ENCODE results near the gene MYBPC2. TPM values are rescaled to one million over a fixed set of nuclear protein-coding genes. Genes with fewer than 3 reads are reported as not detected.
A peak's percentile ranks its signal among the peaks of the same experiment; 100 is the strongest.

The MYBPC2 gene
- total RNA-seq, 1 experiment from 2014 or later, result not detected

DNA sequence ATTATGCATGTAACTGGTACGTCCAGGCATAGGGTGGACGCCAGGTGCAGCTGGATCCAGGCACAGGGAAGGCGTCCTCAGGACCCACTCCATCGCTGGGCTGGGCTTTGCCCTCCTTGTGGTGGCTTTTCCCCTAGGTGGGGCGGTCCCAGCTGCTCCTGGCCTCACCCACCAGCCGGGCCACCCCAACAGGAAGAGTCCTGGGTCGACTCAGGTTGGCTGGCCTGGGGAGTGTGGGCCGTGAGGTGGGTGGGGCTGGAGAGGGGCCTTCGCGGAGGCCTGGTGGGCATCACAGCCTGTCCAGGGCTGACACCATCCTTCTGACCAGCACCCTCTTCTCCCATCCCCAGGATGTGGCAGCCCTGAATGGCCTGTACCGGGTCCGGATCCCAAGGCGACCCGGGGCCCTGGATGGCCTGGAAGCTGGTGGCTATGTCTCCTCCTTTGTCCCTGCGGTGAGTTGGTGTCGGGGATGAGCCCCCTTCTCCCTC, 47.1 kb downstream of the MYBPC2 start:
- no peak for DNase-seq (ENCODE audit: low spot score)

DNA sequence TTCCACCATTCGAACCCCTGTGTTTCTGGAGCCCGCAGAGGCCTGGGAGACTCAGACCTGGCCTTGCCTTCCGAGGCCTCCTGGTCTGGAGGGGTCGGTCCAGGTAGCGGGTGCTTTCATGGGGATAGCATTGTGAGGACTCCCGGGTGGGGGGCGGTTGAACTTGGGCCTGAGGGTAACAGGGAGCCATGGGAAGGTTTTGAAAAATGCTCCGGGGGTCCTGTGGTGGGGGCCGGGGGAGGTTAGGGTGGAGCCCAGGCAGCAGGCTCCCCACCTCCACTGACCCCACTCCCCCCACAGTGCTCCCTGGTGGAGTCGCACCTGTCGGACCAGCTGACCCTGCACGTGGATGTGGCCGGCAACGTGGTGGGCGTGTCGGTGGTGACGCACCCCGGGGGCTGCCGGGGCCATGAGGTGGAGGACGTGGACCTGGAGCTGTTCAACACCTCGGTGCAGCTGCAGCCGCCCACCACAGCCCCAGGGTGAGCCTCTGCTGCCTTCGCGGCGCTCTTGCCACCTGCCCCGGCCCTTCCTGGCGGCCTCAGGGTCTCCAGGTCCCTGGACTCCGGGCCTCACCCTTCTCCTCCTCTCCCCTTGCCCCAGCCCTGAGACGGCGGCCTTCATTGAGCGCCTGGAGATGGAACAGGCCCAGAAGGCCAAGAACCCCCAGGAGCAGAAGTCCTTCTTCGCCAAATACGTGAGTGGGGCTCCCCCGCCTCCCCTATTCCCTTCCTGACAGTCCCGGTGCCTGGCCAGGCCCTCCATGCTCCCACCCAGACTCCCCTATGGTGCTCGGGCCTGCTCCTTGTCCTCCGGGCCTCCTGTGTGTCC, 47.8 kb downstream of the MYBPC2 start:
- no peak for DNase-seq (ENCODE audit: low spot score)

DNA sequence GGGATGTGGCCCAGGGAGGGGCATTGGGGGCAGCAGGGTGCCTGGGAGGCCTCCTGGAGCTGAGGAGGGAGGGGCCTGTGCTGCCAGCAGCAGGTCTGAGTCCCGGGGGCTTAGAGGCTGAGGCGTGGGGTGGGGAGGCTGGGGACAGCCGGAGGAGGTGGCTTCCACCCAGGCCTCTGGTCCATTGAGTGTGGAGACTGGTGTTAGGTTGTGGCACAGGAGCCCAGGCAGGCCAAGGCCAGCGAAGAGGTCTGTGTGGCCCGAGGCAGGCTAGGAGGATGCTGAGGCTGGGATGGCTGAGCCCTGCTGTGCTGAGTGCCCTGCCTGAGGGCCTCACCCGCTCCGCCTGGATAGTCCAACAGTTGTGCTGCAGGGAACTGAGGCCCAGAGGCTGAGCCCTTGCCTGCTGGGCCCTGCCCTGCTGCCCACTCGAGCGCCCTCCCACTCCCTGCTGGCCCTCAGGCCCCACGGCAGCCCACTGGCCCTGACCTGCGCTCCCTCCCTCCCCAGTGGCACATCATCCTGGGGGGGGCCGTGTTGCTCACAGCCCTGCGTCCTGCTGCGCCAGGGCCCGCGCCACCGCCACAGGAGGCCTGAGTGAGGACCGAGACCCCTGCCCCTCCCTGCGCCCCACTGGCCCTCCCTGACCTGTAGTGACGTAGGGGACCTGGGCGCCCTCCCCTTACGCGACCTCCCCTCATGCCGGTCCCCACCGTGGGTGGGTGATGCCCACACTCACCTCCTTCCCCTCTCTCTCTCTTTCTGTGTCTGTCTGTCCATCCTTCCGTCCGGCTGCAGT, 48.9 kb downstream of the MYBPC2 start:
- DNase-seq (ENCODE audit: low spot score), result no peak

DNA sequence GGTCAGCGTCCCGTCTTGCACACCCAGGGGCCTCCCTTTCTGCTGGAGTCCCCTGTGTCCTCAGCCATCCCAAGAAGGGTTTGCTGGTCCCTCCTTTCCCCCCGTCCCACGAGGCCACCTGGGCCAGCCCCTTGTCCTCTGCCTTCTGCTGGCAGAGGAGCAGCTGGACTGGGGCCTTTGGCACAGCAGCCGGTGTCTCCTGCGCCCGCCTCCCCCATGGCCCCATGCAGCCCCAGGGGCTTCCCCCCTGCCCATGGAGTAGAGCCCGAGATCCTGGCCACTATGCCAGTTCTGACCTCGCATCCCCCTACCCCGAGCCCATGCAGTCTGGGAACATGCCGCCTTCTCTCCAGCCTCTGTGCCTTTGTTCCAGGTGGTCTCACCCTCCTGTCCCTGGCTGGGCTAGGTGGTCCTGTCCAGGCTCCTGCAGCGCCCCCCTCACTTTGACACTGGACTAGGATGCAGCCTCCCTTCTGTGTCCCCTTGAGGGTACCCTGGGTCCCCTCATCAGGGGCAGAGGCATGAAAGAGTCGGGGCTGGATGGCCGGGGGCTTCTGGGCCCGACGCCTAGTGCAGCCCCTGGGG, 49.7 kb downstream of the MYBPC2 start:
- no peak for DNase-seq (ENCODE audit: low spot score)

DNA sequence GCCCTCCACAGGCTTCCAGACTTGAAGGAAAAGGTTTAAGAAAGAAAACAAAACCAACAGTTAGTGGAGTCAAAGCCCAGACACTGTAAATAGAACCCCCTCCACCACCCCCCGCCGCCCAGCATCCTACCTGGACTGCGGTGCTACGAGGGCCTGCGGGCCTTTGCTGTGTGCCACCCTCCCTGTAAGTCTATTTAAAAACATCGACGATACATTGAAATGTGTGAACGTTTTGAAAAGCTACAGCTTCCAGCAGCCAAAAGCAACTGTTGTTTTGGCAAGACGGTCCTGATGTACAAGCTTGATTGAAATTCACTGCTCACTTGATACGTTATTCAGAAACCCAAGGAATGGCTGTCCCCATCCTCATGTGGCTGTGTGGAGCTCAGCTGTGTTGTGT, 50.2 kb downstream of the MYBPC2 start:
- DNase-seq (ENCODE audit: low spot score), result no peak

DNA sequence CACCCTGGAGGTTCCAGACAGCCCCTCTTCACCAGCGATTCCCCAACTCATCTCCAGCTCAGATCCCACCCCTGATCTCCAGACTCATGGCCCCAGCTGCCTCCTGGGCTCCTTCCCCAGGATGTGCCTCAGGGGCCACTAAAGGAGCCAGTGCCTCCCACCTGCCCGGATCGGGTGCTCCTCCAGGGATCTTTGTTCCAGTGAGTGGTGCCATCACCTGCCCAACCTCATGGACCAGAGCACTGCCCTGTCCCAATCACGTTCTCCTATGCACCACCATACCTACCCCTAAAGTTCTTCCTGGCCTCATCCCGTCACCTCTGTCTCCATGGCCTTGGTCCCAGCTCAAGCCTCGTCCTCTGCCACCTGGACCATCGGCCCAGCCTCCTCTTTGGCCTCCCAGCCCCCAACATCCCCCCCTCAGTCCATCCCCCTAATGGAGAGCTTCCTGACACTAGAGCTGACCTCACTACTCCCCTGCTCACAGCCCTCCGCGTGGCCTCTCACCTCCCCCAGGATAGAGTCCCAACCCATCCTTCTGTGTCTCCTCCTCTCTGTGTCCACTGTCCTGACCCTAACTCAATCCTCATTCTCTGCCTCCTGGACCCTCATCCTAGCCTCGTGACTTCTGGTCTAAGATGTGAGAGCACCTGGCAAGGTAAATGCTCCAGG, 52.7 kb downstream of the MYBPC2 start:
- no peak for DNase-seq (ENCODE audit: low spot score)

DNA sequence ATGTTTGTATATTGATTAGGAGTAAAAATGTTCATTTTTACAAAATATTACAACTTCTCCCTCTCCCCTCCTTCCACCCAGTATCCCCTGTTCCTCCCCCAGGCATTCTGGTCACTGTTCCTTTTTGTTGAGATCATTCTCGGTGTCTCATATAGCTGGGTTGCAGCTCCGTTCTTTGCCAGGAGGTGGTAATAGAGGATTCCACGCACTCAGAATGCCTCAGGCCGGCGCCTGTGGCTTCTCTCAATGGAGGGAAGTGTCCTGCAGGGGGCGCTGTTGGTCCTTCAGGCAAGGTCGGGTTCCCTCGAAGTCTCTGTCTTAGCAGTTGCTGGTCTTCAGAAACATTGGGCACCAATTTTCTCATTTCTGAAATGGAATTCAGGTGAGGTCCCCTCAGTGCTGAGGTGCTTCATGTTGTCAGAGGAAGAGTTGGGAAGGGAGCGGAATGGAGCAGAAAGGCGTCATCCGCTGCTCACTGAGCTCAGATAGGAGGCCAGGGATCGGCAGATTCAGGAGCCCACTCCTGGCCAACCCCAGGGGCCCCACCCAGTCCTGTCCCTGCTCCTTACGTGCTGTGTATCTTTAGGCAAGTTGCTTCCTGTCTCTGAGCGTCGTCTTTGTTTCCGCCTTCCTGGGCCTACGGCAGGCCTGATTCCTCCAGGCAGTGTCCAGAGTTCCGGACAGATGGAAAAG, 54.3 kb downstream of the MYBPC2 start:
- DNase-seq (ENCODE audit: low spot score), result peak; percentile 83

DNA sequence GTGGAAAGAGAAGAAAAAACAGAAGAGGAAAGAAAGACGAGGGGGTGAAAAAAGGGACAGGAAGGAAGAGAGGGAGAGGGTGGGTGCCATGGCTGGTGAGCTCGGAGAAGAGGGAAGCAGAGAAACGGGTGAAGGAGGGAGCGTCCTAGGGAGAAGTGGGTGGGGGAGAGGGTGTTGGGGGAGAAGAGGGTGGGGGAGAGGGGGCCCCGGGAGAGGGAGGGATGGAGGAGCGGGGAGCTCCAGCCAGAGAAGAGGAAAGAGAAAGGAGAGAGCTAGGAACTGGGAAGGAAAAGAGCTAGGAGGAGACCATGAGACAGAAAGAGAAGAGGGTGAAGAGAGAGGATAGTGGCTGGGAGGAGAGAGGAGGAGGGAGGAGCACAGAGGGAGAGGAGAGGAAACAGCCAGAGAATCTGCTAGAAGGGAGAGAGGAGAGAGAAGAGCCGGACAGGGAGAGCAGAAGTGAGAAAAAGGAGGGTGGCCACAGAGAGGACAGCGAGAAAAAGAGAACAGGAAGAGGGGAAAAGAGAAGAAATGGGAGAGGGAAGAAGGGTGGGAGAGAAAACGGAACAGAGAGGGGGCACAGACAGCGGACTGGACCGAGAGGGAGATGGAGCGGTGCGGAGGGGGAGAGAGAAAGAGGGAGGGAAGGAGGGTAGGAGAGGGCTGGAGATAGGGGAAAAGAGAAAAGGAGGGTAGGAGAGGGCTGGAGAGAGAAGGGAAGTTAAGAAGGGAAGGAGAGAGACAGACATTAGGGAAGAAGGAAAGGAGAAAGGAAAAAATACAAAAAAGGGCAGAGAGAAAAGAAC, 55.9 kb downstream of the MYBPC2 start:
- DNase-seq (ENCODE audit: low spot score), result no peak

DNA sequence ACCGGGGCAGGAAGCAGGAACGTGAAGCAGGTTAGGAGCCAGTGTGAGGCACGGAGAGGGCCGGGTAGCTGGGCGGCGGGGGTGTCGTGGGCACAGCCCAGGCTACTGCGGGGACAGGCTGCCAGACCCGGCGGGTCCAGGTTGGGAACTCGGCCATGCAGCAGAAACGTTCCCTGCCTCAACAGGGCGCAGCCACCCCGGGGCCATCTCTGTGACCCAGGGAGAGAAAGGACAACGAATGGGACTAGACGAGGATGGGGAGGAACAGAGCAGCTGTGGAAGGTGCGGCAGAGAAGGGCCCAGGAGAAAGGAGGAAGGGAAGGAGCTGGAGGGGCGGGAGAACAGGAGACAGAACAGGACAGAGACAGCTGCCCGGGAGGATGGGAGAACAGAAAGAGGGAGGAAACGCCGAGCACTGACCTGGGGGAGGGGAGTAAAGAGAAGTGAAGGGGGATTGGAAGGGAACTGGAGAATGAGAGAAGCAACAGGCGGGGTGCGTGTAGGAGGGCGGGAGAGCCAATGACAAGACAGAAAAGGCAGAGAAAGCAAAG, 56.8 kb downstream of the MYBPC2 start:
- DNase-seq (ENCODE audit: low spot score), result no peak

DNA sequence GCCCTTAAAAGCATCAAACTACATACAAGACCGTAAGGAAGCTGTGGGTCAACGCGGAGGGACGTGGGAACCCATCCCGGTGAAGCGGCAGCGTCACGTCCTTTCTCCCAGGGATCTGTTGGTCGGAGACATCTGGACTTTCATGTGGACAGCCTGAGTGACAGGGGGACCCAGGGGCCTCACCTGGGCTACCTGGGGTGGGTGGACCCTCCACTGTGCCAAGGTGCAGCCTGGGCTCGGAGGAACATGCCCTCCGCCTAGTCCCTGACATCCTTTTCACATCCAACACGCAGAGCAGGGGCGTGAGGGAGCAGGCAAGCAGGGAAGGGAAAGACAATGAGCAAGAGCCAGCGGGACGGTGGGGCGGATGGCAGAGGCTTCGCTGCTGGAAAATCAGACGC, 57.7 kb downstream of the MYBPC2 start:
- DNase-seq (ENCODE audit: low spot score), result no peak

DNA sequence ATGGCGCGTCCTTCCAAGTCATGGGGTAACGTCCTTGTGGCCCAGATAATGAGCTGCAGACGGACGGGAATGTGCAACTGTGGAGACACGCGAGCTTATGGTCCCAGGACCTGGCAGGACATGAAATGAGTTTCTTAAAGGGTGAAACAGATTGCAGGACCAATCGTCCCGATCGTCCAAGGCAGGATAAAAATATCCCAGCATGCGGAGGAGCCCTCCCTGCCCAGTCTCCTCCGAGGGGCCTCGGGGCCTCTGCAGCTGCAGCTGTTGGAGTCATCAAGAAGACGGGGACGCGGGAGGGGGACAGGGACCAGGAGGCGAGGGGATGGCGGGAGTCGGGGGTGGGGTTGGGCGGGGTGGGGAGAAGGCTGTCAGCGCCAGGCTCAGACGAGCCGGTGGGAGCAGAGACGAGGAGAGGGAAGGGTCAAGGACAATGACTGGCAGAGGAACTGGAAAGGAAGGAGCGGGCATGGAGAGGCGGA, 58.3 kb downstream of the MYBPC2 start:
- no peak for DNase-seq (ENCODE audit: low spot score)

DNA sequence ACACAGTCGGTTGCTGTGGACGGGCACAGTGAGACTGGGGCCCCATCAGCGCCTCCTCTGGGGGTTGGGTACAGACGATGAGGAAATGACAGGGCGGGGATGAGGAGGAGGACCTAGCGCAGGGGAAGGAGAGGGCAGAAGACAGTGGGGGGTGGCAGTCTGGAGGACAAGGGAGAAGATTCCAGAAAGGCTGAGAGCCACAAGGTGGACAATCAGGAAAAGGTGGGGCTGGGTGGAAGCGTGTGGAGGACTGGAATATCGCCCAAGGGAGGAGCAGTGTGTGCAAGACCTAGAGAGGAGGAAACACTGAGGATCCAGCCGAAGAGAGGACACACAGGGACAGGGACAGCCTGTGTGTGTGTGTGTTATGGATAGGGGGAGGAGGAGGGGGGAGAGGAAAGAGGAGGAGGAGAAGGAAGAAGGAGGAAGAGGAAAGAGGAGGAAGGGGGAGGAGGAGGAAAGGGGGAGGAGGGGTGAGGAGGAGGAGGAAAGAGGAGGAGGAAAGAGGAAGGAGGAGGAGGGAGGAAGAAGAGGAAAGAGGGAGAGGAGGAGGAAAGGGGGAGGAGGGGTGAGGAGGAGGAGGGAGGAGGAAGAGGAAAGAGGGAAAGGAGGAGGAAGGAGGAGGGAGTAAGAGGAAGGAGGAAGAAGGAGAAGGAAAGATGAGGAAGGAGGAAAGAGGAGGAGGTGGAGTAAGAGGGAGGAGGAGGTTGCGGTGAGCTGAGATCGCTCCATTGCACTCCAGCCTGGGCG, 59.8 kb downstream of the MYBPC2 start:
- peak; percentile 78 for DNase-seq (ENCODE audit: low spot score)

DNA sequence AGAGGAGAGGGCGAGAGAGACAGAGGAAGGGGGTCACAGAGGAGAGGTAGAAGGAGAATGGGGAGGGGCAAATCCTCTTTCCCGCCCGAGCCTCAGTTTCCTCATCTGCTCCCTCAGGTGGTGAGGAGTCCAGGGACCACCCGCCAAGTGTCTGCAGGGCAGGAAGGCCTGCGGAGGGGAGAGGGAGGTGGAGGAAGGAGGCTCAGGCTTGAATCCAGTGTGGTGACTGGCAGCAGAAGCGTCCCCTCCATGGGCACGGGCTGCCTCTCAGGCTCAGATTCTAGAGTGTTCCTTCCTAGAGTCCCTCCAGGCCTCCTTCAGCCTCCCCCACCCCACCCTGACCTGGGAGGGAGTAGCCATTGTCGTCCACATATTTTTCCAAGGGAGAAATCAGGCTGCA, 60.5 kb downstream of the MYBPC2 start:
- DNase-seq (ENCODE audit: low spot score), result no peak

DNA sequence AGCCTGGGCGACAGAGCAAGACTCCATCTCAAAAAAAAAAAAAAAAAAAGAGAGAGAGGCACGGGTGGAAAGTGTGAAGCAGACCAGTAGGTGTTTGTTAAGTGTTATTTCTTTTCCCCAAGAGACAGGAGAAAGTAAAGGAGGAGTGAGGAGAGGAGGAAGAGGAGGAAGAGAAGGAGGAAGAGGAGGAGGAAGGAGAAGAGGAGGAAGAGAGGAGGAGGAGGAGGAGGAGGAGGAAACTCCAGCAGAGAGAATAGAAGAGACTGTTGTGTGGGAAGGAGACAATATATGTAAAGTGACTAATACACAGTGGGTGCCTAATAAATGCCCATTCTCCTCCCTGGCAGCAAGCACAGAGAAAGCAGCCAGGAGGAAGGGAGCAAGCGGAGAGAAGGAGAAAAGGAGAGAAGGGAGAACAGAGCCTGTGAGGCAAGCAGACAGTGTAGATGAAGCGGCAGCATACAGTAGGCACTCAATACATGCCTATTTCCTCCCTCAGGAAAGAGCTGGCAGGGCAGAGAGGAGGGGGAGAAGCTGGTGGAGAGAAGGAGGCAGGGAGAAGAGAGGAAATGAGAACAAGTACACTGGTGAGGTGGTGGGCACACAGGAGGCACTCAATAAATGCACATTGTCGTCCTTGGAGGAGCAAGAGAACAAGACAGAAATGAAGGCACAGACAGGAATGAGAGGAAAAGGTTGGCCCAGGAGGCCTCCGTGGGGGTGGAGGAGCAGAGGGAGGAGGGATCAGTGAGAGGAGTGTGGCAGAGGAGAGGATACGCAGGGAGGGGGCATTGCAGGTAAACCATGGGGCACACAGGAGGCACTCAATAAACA, 61.7 kb downstream of the MYBPC2 start:
- no peak for DNase-seq (ENCODE audit: low spot score)

DNA sequence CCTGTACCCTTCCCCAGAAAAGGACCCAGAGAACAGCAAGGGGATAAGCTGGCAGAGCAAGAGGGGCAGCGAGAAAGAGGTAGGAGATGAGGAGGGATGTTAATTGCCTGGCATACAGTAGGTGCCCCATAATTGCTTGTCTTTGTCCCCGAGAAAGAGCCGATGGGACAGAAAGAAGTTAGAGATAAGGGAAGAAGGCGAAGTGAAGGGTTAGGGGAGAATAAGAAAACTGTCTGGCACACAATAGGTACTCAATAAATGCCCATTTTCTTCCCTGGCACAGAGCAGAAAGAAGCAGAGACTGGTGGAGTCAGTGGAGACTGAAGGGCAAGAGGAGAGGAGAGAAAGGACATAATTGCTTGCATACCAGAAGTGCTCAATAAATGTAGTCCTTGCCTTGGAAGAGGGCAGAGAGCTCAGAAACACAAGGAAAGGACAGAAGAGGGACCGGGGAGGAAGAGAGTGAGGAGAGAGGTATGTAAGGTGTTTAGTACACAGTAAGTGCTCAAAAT, 62.4 kb downstream of the MYBPC2 start:
- DNase-seq (ENCODE audit: low spot score), result no peak

DNA sequence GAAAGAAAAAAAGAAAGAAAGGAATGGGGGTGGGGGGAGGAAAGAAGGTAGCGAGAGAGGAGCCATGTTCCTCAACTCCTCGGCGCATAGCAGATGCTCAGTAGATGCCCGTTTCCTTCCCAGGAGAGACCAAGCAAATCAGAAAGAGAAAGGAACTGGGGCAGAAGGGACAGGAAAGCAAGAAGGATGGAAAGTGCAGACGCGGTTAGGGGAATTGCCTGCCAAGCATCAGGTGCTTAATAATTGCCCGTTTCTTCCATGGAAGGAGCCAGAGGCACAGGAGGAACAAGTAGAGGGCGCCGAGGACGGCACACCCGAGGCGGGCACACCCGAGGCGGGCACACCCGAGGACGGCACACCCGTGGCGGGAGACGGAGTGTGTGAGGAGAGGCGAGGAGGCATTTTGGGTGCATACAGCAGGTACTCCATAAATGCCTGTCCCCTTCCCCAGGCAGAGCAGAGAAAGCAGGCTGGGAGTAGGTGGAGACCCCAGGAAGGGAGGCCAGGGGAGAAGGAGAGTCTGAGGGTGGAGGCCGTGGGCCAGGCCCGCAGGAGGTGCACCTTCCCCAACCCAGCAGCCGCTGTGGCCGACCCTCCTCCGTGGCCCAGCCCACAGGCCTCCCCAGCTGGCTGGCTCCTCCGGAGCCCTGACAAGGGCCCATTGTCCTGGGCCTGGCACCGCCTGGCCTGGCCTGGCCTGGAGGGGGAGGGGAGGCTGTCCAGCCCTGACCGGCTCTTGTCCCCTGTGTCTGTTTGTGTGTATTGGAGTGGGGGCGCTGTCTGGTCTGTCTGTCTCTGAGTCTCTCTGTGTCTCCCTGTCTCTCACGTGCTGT, 63.7 kb downstream of the MYBPC2 start:
- DNase-seq (ENCODE audit: low spot score), result peak; percentile 82

DNA sequence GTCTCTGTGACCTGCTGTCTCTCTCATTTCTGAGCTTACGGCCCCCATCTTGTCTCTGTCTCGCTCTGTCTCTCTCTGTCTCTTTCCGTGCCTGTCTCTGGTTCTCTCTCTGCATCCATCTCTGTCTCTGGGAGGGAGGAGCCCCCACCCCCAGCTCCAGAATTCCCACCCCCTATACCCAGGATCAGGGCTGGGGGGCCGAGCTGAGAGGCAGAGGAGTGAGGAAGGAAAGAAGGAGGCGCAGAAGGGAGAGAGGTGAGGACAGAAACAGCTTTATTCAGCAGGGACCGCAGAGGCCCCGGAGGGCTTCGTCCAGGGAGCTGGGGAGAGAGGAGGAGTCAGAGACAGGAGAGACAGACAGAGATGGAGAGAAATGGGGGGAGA, 64.3 kb downstream of the MYBPC2 start:
- peak; percentile 30 for DNase-seq (ENCODE audit: low spot score)
